ENCODE data around the gene SMURF1.

The SMURF1 gene

GRCh38 chr7:99027841-99028240, 116.1 kb downstream of the SMURF1 start:
- peaks cover 47% of the 10 kb centered on the region for H3K36me3 ChIP-seq
- no peaks in the 10 kb centered on the region for H3K9me3 ChIP-seq (ENCODE audit: severe bottlenecking)
- H3K4me3 ChIP-seq (ENCODE audit: low read depth, low read length) = no peak overlapping the region
- no peaks in the 10 kb centered on the region for H3K27me3 ChIP-seq (ENCODE audit: insufficient read depth, low read depth, severe bottlenecking)
- H3K27ac ChIP-seq = no peak overlapping the region
- DNase-seq = no peak
- TF ChIP-seq CTCF (IDR thresholded peaks at IDR 0.05; ENCODE audit: low read depth, low read length) = no peak

DNA sequence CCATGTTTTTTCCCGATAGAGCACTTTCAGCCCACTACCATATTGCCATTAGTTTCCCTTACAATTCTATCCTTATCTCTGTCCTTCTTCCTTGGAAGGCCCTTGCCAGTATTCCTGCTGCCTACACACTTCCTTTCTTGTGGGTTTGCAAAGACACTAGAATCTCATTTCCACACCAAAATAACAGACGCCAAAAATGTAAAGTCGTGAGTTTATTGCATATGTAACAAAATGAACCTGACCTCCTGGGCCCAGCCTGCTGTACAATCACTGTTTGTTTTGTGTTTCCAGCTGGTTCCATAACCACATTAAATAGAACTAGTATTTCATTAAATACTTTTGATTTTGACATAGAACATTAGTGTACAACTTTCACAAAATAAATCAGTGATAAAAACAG, 116.7 kb downstream of the SMURF1 start:
- Histone ChIP-seq H3K27ac (no peak overlapping the region), H3K36me3 (peaks cover 43% of the 10 kb centered on the region), H3K27me3 (ENCODE audit: insufficient read depth, low read depth, severe bottlenecking) (no peaks in the 10 kb centered on the region), H3K4me3 (ENCODE audit: low read depth, low read length) (no peak overlapping the region), H3K9me3 (ENCODE audit: severe bottlenecking) (no peaks in the 10 kb centered on the region)
- DNase-seq = no peak
- no peak for TF ChIP-seq CTCF (IDR thresholded peaks at IDR 0.05; ENCODE audit: low read depth, low read length)

- no peak for TF ChIP-seq CTCF (IDR thresholded peaks at IDR 0.05; ENCODE audit: low read depth, low read length)
- no peak for DNase-seq
- Histone ChIP-seq H3K27me3 (ENCODE audit: insufficient read depth, low read depth, severe bottlenecking) (no peaks in the 10 kb centered on the region), H3K4me3 (ENCODE audit: low read depth, low read length) (no peak overlapping the region), H3K27ac (no peak overlapping the region), H3K9me3 (ENCODE audit: severe bottlenecking) (no peaks in the 10 kb centered on the region), H3K36me3 (peaks cover 27% of the 10 kb centered on the region)
Measured at GRCh38 chr7:99024066-99024465, 119.8 kb downstream of the SMURF1 start.

- H3K4me3 ChIP-seq (ENCODE audit: low read depth, low read length) = no peak overlapping the region
- no peak for TF ChIP-seq CTCF (IDR thresholded peaks at IDR 0.05; ENCODE audit: low read depth, low read length)
- H3K27ac ChIP-seq = no peak overlapping the region
- H3K27me3 ChIP-seq (ENCODE audit: insufficient read depth, low read depth, severe bottlenecking) = no peaks in the 10 kb centered on the region
- peaks cover 11% of the 10 kb centered on the region for H3K36me3 ChIP-seq
- no peak for DNase-seq
- no peaks in the 10 kb centered on the region for H3K9me3 ChIP-seq (ENCODE audit: severe bottlenecking)
Measured at GRCh38 chr7:99021941-99022560, 121.9 kb downstream of the SMURF1 start.

GRCh38 chr7:99020413-99020715, 123.5 kb downstream of the SMURF1 start:
- H3K36me3 ChIP-seq = peaks cover 23% of the 10 kb centered on the region

More at GRCh38 chr7:99020413-99020715, 123.5 kb downstream of the SMURF1 start:
- H3K27me3 ChIP-seq (ENCODE audit: insufficient read depth, low read depth, severe bottlenecking) = no peaks in the 10 kb centered on the region
- no peak for DNase-seq
- no peak for TF ChIP-seq CTCF (IDR thresholded peaks at IDR 0.05; ENCODE audit: low read depth, low read length)
- H3K4me3 ChIP-seq (ENCODE audit: low read depth, low read length) = no peak overlapping the region
- H3K9me3 ChIP-seq (ENCODE audit: severe bottlenecking) = no peaks in the 10 kb centered on the region
- H3K27ac ChIP-seq = no peak overlapping the region
